GM11168 (cell line): Measurements from ENCODE around the gene HNRNPM.

Source experiments
- in situ Hi-C: fragments of 300-500 bp; cut with MboI; formaldehyde crosslinking; loops from one replicate; pipeline ENCODE4 v1.12.0; 2022; ENCODE audit warnings: low sequenced_read_pairs; ENCODE audit not compliant: unreplicated experiment

Gene HNRNPM, protein sequence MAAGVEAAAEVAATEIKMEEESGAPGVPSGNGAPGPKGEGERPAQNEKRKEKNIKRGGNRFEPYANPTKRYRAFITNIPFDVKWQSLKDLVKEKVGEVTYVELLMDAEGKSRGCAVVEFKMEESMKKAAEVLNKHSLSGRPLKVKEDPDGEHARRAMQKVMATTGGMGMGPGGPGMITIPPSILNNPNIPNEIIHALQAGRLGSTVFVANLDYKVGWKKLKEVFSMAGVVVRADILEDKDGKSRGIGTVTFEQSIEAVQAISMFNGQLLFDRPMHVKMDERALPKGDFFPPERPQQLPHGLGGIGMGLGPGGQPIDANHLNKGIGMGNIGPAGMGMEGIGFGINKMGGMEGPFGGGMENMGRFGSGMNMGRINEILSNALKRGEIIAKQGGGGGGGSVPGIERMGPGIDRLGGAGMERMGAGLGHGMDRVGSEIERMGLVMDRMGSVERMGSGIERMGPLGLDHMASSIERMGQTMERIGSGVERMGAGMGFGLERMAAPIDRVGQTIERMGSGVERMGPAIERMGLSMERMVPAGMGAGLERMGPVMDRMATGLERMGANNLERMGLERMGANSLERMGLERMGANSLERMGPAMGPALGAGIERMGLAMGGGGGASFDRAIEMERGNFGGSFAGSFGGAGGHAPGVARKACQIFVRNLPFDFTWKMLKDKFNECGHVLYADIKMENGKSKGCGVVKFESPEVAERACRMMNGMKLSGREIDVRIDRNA

DNA sequence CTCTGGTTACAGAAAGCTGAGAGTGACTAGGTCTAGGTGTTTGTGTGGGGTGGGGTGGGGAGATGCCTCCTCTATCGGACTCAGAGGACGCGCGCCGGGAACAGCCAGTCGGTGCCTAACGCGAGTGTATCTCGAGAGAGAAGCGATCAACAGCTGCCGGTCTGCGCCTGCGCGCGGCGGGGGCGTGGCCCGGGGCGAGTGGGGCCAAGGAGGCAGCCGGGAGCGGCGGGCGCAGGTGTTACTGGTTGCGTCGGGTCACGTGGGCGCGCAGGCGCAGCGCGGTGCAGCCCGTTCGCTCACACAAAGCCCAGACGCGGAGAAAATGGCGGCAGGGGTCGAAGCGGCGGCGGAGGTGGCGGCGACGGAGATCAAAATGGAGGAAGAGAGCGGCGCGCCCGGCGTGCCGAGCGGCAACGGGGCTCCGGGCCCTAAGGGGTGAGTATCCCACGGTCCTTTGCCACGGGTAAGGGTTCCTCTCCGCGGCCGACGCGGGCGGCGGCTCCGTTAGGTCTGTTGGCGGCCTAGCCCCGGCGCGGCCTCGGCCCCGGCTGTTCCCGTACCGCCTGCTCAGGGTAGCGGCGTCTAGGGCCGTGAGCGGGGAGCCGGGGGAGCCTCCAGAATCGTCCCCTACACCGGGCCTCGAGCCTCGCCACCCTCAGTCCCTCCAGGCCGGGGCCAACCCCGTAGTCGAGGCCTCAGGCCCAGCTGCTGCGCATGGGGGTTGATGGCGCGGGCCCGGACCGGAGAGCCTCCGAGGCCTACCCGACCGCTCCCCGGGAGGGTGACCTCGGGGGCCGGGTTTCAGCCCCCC lies at the start of gene HNRNPM:
Gene HNRNPM (plus strand): TSS at position 299 of the 811 bp plus-strand sequence. CDS start 24 bp downstream, at position 323.
- in situ Hi-C loops = no loop called here

DNA sequence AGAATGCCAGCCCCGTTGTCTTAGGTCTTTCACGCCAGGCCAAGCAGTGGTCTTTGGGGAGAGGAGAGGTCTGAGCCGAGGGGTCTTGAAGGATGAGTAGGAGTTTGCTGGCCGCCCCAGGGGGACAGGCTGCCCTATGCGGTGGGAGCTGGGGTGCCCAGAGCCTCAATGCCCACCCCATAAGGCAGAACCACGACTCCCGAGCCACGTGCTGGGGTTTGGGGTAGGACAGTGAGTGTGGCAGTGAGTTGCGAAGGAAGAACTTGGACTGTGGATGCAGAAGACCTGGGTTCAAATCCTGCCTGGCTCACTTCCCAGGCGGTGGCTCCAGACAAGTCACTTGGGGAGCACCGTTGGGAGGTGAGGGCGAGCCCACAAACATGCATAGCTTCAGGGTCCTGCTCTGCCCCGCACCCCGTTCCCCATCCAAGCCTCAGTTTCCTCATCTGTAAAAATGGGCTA lies 49.1 kb upstream of the HNRNPM start:
- in situ Hi-C loops = no loop called here

DNA sequence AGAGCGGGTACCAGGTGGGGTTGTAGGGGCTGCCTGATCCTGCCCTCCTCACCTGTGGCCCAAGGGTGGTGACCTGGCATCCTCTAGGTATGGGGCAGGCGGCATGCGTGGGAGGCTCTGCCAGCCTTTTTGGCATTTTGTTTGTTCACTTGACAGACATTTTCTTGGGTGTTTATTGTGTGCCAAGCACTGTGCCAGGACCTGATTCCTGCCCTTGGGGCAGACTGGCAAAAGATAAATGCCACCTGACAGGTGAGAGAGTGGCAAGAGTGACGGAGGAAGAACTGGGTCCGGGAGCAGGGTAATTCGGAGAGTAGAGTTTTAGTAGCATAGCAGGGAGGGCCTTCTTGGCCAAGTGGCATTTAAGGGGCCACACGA lies 48.6 kb upstream of the HNRNPM start:
- in situ Hi-C loops = no loop called here

DNA sequence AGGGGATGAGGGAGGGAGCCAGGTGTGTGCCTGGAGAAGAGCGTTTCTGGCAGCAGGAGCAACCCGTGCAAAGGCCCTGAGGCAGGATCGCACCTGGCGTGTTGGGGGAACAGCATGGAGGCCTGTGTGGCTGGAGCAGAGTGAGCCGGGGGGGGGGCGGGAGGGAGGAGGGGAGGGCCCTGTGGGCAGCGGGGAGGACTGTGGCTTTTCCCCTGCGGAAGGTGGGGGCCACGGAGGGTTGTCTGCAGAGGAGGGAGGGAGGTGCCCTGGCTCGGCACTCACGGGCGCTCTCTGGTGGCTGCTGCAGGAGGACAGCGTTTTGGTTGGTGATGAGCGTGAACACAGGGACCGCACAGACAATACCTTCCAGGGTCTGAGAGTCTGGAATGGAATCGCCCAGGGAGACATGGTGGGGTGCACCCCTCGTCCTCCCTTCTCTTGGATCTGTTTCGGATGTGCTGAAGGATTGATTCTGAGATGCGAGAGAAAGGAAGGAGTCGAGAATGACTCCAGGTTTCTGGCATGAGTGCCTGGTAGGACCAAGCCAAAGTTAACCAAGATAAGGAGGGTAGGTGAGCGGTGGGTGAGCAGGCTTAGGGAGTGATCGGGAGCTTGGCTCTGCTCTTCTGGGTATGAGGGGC lies 48.1 kb upstream of the HNRNPM start:
- in situ Hi-C loops = no loop called here

DNA sequence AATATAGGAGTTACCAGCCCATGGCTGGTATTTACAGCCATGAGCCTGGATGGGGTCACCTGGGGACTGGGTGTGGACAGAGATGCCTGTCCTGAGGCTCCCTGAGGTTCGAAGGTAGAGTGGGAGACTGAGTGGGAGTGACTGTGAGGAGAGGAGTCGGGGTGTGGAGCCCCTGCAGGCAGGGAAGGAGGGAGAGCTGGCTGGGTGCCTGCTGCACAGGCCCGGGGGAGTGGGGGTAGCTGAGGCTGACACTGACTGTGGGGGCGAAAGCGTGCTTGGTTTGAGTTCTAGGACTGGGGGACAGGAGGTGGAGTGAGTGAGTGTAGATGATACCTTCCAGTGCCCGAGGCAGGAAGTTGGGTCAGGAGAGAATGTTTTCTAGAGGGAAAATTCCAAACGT lies 47.5 kb upstream of the HNRNPM start:
- in situ Hi-C loops = no loop called here

DNA sequence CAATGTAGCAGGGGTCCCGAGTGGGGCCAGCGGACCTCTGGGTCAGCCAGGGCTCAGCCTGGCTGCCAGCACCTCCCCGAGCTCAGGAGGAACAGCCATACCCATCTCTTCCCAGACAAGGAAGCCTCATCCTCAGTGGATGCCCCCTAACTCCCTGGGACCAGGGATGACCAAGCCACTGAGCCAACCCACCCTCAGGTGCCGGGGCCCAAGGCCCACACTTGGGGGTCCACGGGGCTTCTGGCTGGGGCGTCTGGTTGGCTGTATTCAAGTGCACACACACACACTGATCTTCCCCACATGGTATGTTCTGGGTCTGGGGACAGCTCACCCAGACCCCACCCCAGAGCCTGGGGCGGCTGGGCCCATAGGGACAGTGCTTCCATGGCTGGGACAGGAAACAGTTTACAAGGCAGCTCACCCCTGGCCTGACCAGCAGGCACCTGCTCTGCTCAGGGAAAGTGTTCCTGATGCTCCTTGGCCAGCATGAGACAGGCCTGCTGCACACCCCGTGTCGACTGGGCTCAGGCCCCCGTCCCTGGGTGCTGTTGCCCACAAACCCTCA lies 46.9 kb upstream of the HNRNPM start:
- in situ Hi-C loops = no loop called here

DNA sequence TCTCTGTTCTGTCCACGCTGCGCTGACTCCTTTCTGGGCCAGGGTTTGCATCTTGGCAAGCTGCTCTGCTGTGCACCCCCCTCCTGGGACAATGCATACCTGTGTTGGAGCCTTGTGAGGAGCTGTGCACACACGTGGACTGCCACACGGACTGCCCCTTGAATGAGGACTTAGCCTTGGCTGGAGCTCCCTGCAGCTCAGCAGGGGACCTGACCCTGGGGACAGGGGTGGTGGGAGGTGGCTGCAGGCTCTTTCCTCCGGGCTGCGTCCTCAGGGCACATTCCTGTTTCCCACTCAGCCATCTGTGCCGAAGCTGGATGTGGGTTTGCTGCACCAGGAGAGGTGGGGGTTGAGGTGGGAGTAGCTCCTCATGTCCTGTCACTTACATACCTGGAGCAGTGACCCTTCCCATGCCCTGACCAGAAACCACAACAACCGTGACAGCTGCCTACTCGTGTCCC lies 46.4 kb upstream of the HNRNPM start:
- in situ Hi-C loops = no loop called here

DNA sequence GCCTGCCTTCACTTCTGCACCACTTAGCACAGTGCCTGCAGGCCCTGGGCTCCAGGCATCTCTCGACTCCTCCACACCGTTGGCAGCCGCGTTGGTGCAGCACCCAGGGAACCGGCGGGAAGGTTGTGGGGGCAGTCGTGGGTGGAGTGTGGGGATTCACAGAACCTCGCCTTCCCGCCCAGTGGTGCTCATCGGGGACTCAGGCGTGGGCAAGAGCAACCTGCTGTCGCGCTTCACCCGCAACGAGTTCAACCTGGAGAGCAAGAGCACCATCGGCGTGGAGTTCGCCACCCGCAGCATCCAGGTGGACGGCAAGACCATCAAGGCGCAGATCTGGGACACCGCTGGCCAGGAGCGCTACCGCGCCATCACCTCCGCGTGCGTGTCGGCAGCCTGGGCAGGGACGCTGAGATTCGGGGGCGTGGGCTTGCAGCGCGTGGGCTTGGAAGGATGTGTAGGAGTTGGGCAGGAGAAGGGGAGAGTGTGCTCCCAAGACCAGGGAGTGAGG lies 45.0 kb upstream of the HNRNPM start:
- in situ Hi-C loops = no loop called here

DNA sequence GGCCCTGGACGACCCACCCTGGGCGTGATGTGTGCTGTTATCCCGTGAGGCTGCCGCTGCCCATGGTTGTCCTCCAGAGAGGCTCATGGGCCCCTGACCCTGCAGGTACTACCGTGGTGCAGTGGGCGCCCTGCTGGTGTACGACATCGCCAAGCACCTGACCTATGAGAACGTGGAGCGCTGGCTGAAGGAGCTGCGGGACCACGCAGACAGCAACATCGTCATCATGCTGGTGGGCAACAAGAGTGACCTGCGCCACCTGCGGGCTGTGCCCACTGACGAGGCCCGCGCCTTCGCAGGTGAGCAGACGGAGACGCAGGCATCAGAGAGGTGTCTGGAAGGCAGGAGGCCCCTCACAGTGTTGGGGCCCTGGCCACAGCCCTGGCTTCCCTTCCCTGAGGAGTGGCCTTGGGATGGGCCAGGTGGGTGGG lies 42.8 kb upstream of the HNRNPM start:
- in situ Hi-C loops = no loop called here

DNA sequence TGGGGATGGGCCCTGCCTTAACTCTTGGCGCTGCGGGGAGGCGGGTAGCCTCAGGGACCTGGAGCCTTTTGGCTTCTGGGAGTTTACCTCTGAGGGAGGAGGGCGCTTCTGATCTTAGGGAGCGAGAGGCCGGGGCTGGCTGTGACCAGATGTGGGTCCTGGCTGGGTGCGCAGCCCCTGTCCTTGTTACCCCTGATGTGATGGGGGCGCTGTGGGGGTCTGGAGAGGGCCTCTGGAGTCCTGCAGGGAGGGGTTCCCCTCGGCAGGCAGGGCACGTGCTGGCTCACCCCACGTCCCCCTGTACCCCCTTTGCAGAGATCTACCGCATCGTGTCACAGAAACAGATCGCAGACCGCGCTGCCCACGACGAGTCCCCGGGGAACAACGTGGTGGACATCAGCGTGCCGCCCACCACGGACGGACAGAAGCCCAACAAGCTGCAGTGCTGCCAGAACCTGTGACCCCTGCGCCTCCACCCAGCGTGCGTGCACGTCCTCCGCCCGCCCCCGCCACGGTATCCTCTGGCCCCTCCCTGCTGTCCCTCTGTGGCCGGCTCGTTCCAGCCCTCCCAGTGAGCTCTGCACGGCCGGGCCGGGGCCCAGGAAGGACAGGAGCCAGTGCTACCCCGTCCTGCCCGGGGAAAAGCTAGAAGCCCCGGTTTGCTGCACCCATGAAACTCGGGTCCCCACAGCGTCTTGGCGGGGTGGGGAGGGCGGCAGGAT lies 41.5 kb upstream of the HNRNPM start:
- in situ Hi-C loops = no loop called here

DNA sequence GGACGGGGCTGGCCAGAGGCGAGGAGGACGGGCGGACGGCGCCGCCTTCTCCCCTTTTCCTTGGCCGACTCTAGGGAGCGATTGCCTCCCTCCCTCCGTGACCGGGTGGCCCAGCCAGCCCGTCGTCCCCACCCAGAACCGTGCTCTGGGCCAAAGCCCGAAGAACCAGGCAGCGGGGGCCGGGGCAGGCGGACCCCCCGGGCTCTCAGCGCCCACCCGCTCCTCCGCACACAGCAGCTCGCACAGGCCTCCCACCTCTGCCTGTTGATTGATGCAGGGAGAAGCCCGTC lies 41.0 kb upstream of the HNRNPM start:
- in situ Hi-C loops = no loop called here

DNA sequence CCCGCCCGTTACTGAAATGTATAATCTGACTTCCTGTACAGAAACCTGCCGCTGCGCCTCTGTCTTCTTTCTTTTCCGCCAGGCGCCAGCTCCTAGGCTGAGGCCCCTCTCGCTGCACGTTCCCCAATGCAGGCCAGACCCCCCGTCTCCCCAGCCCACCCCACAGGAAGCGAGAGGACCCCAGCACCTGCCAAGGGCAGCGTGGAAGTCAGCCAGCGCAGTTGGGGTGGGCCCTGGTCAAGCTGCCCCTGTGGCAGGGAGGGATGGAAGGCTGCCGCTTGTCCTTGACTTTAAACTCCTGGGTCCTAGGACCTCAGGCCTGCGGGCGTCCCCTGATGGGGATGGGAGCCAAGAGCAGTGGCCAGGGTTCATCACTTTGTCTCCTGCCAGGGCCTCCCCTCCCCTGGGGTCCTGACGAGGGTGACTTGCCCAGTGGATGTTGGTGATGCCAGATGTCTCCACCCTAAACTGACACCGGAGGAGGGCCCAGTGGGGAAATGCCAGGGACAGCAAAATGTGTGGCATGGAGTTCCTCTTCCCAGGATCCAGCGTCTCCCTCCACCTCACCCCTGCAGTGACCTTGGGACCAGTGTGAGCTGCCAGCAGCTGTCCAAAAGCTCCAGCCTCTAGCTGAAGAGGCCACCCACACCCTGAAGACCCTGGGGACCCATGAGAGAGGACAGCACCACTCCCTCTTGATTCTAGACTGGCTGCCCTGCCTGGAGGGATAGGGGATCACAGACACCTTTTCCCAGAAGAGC lies 40.2 kb upstream of the HNRNPM start:
- in situ Hi-C loops = no loop called here

DNA sequence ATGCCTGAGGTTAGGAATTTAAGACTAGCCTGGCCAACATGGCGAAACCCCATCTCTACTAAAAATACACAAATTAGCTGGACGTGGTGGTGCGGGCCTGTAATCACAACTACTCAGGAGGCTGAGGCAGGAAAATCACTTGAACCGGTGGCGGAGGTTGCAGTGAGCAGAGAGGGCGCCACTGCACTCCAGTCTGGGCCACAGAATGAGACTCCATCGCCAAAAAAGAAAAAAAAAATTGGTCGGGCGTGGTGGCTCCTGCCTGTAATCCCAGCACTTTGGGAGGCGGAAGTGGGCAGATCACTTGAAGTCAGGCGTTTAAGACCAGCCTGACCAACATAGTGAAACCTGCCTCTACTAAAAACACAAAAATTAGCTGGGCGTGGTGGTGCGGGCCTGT lies 34.1 kb upstream of the HNRNPM start:
- in situ Hi-C loops = loop anchor here (10.0 kb wide), 1 partner anchor 94 kb away; the partner anchor contains the start of gene PRAM1

DNA sequence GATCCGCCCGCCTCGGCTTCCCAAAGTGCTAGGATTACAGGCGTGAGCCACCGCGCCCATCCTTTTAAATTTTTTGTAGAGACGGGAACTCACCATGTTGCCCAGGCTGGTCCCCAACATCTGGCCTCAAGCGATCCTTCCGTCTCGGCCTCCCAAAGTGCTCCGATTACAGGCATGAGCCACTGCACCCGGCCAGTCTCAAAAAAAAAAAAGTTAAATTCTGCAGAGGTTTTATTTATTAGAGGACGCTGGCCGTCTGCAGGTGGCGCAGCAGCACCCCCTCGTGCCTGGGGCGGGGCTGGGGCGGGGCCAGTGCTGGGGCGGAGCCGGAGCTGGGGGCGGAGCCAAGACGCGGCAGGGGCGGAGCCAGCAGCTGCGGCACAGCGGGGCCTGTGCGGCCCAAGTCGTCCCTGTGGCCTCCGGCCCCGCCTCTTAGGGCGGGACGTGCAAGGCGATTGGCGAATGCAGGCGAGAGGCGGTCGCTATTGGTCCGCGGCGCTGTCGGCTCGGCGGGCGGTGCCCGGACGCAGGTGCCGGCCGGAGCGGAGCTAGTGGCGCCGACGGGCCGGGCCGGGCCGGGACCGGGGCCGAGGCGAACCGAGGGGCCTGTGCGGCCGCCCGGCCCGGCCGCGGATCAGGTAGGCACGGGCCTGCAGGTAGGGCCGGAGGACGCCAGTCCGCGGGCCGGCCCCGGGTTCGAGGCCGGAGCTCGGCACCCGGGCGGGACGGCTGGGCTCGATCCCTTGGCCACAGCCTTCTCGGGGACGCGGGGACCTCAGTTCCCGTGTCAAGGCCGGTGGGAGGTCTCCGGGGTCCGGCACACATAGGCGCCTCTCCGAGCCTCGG lies 31.8 kb upstream of the HNRNPM start, which contains the start of gene MARCHF2:
Gene MARCHF2 (plus strand): TSS at position 523 of the 846 bp plus-strand sequence. CDS start 8,536 bp downstream, outside the sequence.
- in situ Hi-C loops = loop anchor here (10.0 kb wide), 1 partner anchor 92 kb away; the partner anchor contains the start of gene PRAM1

DNA sequence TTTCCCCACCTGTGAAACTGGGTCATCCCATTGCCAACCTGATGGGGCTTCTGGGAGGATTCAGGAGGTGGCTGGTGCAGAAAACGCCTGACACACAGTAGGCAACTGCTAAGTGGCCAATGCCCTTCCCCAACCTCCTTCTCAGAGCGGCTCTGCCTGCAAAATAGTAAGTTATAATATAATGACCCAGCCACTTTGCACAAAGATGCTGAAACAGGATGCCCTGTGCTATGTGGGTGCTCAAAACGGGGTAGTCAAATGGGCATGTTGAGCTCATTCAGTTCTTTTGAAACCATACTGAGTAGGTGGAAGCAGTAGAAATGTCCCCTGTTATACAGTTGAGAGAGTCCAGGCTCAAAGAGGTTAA lies 31.2 kb upstream of the HNRNPM start:
- in situ Hi-C loops = loop anchor here (10.0 kb wide), 1 partner anchor 91 kb away; the partner anchor contains the start of gene PRAM1

DNA sequence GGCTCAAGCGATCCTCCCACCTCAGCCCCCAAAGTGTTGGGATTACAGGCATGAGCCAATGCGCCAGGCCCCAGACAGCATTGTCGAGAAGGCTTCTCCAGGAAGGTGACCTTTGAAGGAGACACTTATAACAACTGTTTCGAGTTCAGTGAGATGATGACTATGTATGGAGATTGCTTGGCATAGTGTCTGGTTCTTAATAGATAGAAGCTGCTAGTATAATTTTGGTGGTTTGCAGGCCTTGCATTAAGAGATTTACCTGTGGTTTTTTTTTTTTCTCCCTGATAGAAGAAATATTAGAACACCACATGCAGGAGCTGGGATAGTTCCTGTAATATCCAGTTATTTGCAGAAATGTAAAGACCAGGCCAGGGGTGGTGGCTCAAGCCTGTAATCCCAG lies 28.0 kb upstream of the HNRNPM start:
- in situ Hi-C loops = loop anchor here (10.0 kb wide), 1 partner anchor 88 kb away; the partner anchor contains the start of gene PRAM1
